ENCODE measurements around the gene MAP7.

GRCh38 chr6:136494710-136495109, 55.5 kb downstream of the MAP7 start:
- TF ChIP-seq, protein P1, sequence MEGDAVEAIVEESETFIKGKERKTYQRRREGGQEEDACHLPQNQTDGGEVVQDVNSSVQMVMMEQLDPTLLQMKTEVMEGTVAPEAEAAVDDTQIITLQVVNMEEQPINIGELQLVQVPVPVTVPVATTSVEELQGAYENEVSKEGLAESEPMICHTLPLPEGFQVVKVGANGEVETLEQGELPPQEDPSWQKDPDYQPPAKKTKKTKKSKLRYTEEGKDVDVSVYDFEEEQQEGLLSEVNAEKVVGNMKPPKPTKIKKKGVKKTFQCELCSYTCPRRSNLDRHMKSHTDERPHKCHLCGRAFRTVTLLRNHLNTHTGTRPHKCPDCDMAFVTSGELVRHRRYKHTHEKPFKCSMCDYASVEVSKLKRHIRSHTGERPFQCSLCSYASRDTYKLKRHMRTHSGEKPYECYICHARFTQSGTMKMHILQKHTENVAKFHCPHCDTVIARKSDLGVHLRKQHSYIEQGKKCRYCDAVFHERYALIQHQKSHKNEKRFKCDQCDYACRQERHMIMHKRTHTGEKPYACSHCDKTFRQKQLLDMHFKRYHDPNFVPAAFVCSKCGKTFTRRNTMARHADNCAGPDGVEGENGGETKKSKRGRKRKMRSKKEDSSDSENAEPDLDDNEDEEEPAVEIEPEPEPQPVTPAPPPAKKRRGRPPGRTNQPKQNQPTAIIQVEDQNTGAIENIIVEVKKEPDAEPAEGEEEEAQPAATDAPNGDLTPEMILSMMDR (IDR thresholded peaks at IDR 0.05 in 2 of 3, conservative IDR thresholded peaks at IDR 0.05 in 1 of 3; ENCODE audit: insufficient read depth in 2 of 3, low read depth in 1 of 3, low read length in 3 of 3) = no peak
- TF ChIP-seq ZBTB11 (CRISPR knock-in tag; IDR thresholded peaks at IDR 0.05) (no peak), RBM14 (IDR thresholded peaks at IDR 0.05; ENCODE audit: borderline replicate concordance, insufficient read depth, low read depth, low read length) (no peak), SRSF1 (IDR thresholded peaks at IDR 0.05; ENCODE audit: low read depth, low read length) (no peak), HNRNPH1 (optimal IDR thresholded peaks at IDR 0.05; ENCODE audit: low read depth, low read length) (no peak), ZNF780A (CRISPR knock-in tag; IDR thresholded peaks at IDR 0.05) (no peak), BCLAF1 (IDR thresholded peaks at IDR 0.05; ENCODE audit: borderline replicate concordance in 1 of 2, control insufficient read depth in 1 of 2, low read depth in 2 of 2, low read length in 1 of 2) (no peak), NFIX (CRISPR knock-in tag; IDR thresholded peaks at IDR 0.05; ENCODE audit: low read depth) (no peak), BHLHE40 (IDR thresholded peaks at IDR 0.05; ENCODE audit: low read length) (no peak), ZNF280B (CRISPR knock-in tag; IDR thresholded peaks at IDR 0.05) (no peak), JUNB (CRISPR knock-in tag; conservative IDR thresholded peaks at IDR 0.05) (no peak), YY1 (IDR thresholded peaks at IDR 0.05; ENCODE audit: borderline replicate concordance in 1 of 3, control insufficient read depth in 1 of 3, extremely low read depth in 1 of 3, insufficient read depth in 3 of 3, insufficient read length in 1 of 3, insufficient replicate concordance in 2 of 3, low read depth in 1 of 3, low read length in 2 of 3) (no peak), PATZ1 (CRISPR knock-in tag; IDR thresholded peaks at IDR 0.05; ENCODE audit: borderline replicate concordance) (no peak), TAF1 (IDR thresholded peaks at IDR 0.05; ENCODE audit: control insufficient read depth, extremely low read depth, insufficient read depth, low read length, severe bottlenecking) (no peak)
